HL-60 (cell line): ENCODE measurements around the gene PEX26.

Source experiments
- GABPA ChIP-seq: IDR thresholded peaks from 2 replicates; pipeline ENCODE4 v1.6.1; 2012; ENCODE audit warnings: low read depth
- TF ChIP-seq, protein P1 (sequence below): IDR thresholded peaks from one replicate; pipeline ENCODE4 v1.5.1; 2011; ENCODE audit warnings: low read length, control low read depth, inconsistent platforms; ENCODE audit not compliant: insufficient read depth

DNA sequence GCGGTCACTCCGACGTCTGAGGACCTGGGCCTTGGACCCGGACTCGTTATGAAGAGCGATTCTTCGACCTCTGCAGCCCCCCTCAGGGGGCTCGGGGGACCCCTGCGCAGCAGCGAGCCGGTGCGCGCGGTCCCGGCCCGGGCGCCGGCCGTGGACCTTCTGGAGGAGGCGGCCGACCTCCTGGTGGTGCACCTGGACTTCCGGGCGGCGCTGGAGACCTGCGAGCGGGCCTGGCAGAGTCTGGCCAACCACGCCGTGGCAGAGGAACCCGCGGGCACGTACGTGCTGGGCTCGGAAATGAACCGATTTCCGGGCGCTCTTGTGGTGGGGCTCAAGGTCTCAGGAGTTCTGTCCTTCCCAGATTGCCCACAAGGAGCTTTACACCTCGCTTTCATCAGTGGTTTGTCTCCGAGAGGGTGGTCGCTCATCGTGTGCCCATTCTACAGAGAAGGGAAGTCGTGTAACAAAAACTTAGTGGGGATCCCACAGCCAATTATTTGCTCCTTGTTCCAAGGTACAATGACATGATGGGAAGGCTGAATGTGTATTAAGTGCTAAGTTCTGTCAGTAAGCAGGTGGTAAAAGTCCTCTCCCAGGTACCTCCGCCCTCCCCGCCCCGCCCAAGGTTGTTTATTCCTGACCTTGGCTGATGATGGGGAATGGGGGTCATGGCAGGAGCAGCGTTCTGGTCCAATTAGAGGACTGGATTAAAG lies 695 bp downstream of the PEX26 start:
- TF ChIP-seq, protein P1, sequence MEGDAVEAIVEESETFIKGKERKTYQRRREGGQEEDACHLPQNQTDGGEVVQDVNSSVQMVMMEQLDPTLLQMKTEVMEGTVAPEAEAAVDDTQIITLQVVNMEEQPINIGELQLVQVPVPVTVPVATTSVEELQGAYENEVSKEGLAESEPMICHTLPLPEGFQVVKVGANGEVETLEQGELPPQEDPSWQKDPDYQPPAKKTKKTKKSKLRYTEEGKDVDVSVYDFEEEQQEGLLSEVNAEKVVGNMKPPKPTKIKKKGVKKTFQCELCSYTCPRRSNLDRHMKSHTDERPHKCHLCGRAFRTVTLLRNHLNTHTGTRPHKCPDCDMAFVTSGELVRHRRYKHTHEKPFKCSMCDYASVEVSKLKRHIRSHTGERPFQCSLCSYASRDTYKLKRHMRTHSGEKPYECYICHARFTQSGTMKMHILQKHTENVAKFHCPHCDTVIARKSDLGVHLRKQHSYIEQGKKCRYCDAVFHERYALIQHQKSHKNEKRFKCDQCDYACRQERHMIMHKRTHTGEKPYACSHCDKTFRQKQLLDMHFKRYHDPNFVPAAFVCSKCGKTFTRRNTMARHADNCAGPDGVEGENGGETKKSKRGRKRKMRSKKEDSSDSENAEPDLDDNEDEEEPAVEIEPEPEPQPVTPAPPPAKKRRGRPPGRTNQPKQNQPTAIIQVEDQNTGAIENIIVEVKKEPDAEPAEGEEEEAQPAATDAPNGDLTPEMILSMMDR, result no peak
- TF ChIP-seq GABPA, result no peak
